HCT116 (cell line): ENCODE measurements around the gene COASY. TPM values are rescaled to one million over a fixed set of nuclear protein-coding genes. Genes with fewer than 3 reads are reported as not detected.

Experiments used
- ATAC-seq: fragments of 200-7000 bp; cut with Tn5 transposase; 2 replicates; pipeline ENCODE4 v1.9.1; 2020; ENCODE audit warnings: mild to moderate bottlenecking, moderate library complexity
- BruUV-seq: library from RNA; stranded (reverse); fragments of 400-500 nt; replicated peaks from 2 replicates; lab custom pipeline; 2021; lab: Mats Ljungman, UMichigan
- CTCF ChIA-PET: fragments of 300-600 bp; sonication (Branson Sonifier 250); formaldehyde crosslinking; loops from one replicate; lab custom pipeline; 2021; ENCODE audit warnings: antibody characterized with exemption; lab: Charles Lee
- POLR2A ChIA-PET: fragments of 300-600, 350-600 bp; sonication (Branson Sonifier 250); formaldehyde crosslinking; loops from one replicate; lab custom pipeline; 2021; ENCODE audit warnings: antibody characterized with exemption; lab: Charles Lee
- RAD21 ChIA-PET, 2 experiments: fragments of 300-600 bp; sonication (Branson Sonifier 250); formaldehyde crosslinking; loops; one replicate each; lab custom pipeline; 2023; ENCODE audit warnings: low total read pairs in 2 of 2; ENCODE audit not compliant: uncharacterized antibody in 2 of 2, unreplicated experiment in 2 of 2, low non-redundant PET in 1 of 2; lab: Charles Lee
- DNase-seq: peaks from one replicate; pipeline ENCODE4 v3.0.0-alpha.2; 2010; ENCODE audit warnings: low read depth, low spot score
- H2AFZ ChIP-seq: fragments of 200-600 bp; shearing (Covaris generic), sonication (generic); 2 replicates; pipeline ENCODE4 v1.6.1; 2017; ENCODE audit warnings: low read depth, mixed run types, mixed read lengths, antibody characterized with exemption, low read length; ENCODE audit not compliant: poor library complexity, severe bottlenecking
- H3K27ac ChIP-seq: 2 replicates; pipeline ENCODE4 v1.5.1; 2012; ENCODE audit warnings: low read depth, low read length
- H3K27me3 ChIP-seq: fragments of 200-600 bp; sonication (generic); 2 replicates; pipeline ENCODE4 v1.6.1; 2016; ENCODE audit warnings: mixed run types, low read length, mixed read lengths; ENCODE audit not compliant: insufficient read depth
- H3K36me3 ChIP-seq, 2 experiments: fragments of 200-500 bp in 1 of 2; fragments of 200-600 bp in 1 of 2; sonication (Bioruptor generic) in 1 of 2; sonication (generic) in 1 of 2; 2 replicates each; pipeline versions ENCODE4 v1.5.1 to v1.6.1; 2014 to 2016; ENCODE audit warnings: low read length in 2 of 2, inconsistent platforms in 1 of 2, mixed read lengths in 1 of 2, mixed run types in 1 of 2; ENCODE audit not compliant: insufficient read depth in 2 of 2, control insufficient read depth in 1 of 2
- H3K4me1 ChIP-seq, 2 experiments: fragments of 200-600 bp in 1 of 2; sonication (generic) in 1 of 2; 2 replicates each; pipeline versions ENCODE4 v1.5.1 to v1.6.1; 2012 to 2017; ENCODE audit warnings: low read length in 2 of 2, inconsistent platforms in 1 of 2, mild to moderate bottlenecking in 1 of 2, mixed read lengths in 1 of 2, mixed run types in 1 of 2, moderate library complexity in 1 of 2; ENCODE audit not compliant: insufficient read depth in 2 of 2, control insufficient read depth in 1 of 2
- H3K4me2 ChIP-seq: fragments of 200-600 bp; sonication (generic); 2 replicates; pipeline ENCODE4 v1.6.1; 2017; ENCODE audit warnings: mixed run types, low read length, mixed read lengths
- H3K4me3 ChIP-seq, 2 experiments: fragments of 200-600 bp in 1 of 2; sonication (generic) in 1 of 2; replicated peaks in 1 of 2; 2 replicates each; pipeline ENCODE4 v1.5.1; 2011 to 2016; ENCODE audit warnings: low read length in 2 of 2, control low read depth in 1 of 2, low read depth in 1 of 2, mild to moderate bottlenecking in 1 of 2, mixed read lengths in 1 of 2, mixed run types in 1 of 2
- H3K79me2 ChIP-seq: fragments of 200-600 bp; sonication (generic); 2 replicates; pipeline ENCODE4 v1.6.1; 2017; ENCODE audit warnings: mild to moderate bottlenecking, mixed run types, low read length, moderate library complexity, mixed read lengths; ENCODE audit not compliant: insufficient read depth
- H3K9ac ChIP-seq: fragments of 200-600 bp; sonication (generic); 2 replicates; pipeline ENCODE4 v1.6.1; 2016; ENCODE audit warnings: low read length, mixed read lengths
- H3K9me2 ChIP-seq: fragments of 200-600 bp; sonication (generic), shearing (Covaris generic); 2 replicates; pipeline ENCODE4 v1.6.1; 2017; ENCODE audit warnings: mixed run types, mild to moderate bottlenecking, moderate library complexity; ENCODE audit not compliant: insufficient read depth
- H3K9me3 ChIP-seq, 2 experiments: fragments of 200-500 bp in 1 of 2; fragments of 200-600 bp in 1 of 2; sonication (Bioruptor generic) in 1 of 2; sonication (generic) in 1 of 2; 2 replicates each; pipeline ENCODE4 v1.6.1; 2014 to 2017; ENCODE audit warnings: low read length in 2 of 2, mixed read lengths in 2 of 2, inconsistent platforms in 1 of 2, low read depth in 1 of 2, mild to moderate bottlenecking in 1 of 2, mixed run types in 1 of 2, moderate library complexity in 1 of 2; ENCODE audit not compliant: control insufficient read depth in 1 of 2, insufficient read depth in 1 of 2
- H4K20me1 ChIP-seq: fragments of 200-600 bp; sonication (generic), shearing (Covaris generic); 2 replicates; pipeline ENCODE4 v1.6.1; 2017; ENCODE audit warnings: mixed run types, mild to moderate bottlenecking, moderate library complexity; ENCODE audit not compliant: insufficient read depth
- ATF3 ChIP-seq: IDR thresholded peaks from 2 replicates; pipeline ENCODE4 v1.6.1; 2012
- CBX3 ChIP-seq: IDR thresholded peaks from 2 replicates; pipeline ENCODE4 v1.6.1; 2012; ENCODE audit warnings: low read depth
- CEBPB ChIP-seq: IDR thresholded peaks from 2 replicates; pipeline ENCODE4 v1.6.1; 2012; ENCODE audit warnings: low read depth
- CTCF ChIP-seq, 3 experiments: fragments of 200-600 bp in 1 of 3; sonication (generic) in 1 of 3; IDR thresholded peaks in 2 of 3; conservative IDR thresholded peaks in 1 of 3; 2 replicates each; pipeline ENCODE4 v1.5.1; 2012 to 2017; ENCODE audit warnings: low read depth in 2 of 3, low read length in 2 of 3, antibody characterized with exemption in 1 of 3, borderline replicate concordance in 1 of 3, control low read depth in 1 of 3, mild to moderate bottlenecking in 1 of 3, mixed read lengths in 1 of 3, mixed run types in 1 of 3, moderate library complexity in 1 of 3; ENCODE audit not compliant: insufficient read depth in 1 of 3
- EGR1 ChIP-seq: IDR thresholded peaks from 2 replicates; pipeline ENCODE4 v1.6.1; 2012; ENCODE audit warnings: low read depth
- EZH2 ChIP-seq: fragments of 200-600 bp; sonication (generic); IDR thresholded peaks from 2 replicates; pipeline ENCODE4 v1.6.1; 2017; ENCODE audit warnings: antibody characterized with exemption, mixed run types
- FOSL1 ChIP-seq: IDR thresholded peaks from 2 replicates; pipeline ENCODE4 v1.6.1; 2012; ENCODE audit warnings: low read depth
- POLR2AphosphoS5 ChIP-seq: IDR thresholded peaks from 2 replicates; pipeline ENCODE4 v1.6.1; 2011; ENCODE audit warnings: mild to moderate bottlenecking, low read depth, low read length, moderate library complexity
- RAD21 ChIP-seq: IDR thresholded peaks from 2 replicates; pipeline ENCODE4 v1.6.1; 2012; ENCODE audit warnings: low read depth, mild to moderate bottlenecking
- SIN3A ChIP-seq: IDR thresholded peaks from 2 replicates; pipeline ENCODE4 v1.6.1; 2012; ENCODE audit warnings: low read depth
- SRF ChIP-seq: IDR thresholded peaks from 2 replicates; pipeline ENCODE4 v1.6.1; 2012; ENCODE audit warnings: low read depth
- TCF7L2 ChIP-seq: IDR thresholded peaks from 2 replicates; pipeline ENCODE4 v1.7.0; 2011; ENCODE audit warnings: borderline replicate concordance, inconsistent platforms; ENCODE audit not compliant: insufficient read depth, insufficient read length; ENCODE audit errors: extremely low read depth
- YY1 ChIP-seq: IDR thresholded peaks from 2 replicates; pipeline ENCODE4 v1.6.1; 2011; ENCODE audit warnings: low read length, low read depth, moderate library complexity, mild to moderate bottlenecking; ENCODE audit not compliant: insufficient replicate concordance; ENCODE audit errors: extremely low read depth
- ZBTB33 ChIP-seq: IDR thresholded peaks from 2 replicates; pipeline ENCODE4 v1.6.1; 2011; ENCODE audit warnings: mild to moderate bottlenecking, low read length, moderate library complexity; ENCODE audit not compliant: insufficient replicate concordance; ENCODE audit errors: extremely low read depth
- ZNF274 ChIP-seq: fragments of 200-500 bp; sonication (Bioruptor generic); IDR thresholded peaks from 2 replicates; pipeline ENCODE4 v1.6.1; 2014; ENCODE audit warnings: mild to moderate bottlenecking, low read depth, low read length, inconsistent platforms
- intact Hi-C: fragments of 100-400 bp; cut with micrococcal nuclease; formaldehyde crosslinking; loops from 2 replicates; pipeline ENCODE4 v1.10.0; 2022
- total RNA-seq: library from RNA; stranded (reverse); gene quantifications from one replicate; pipeline ENCODE4 v1.2.1, GENCODE V29; 2021; ENCODE audit not compliant: unreplicated experiment

COASY gene
- total RNA-seq, 1 experiment from 2014 or later, result 137 TPM

- TF ChIP-seq RAD21, result no peak
- TF ChIP-seq CBX3, result no peak
Measured at GRCh38 chr17:42564815-42565522, 3.0 kb downstream of the COASY start (continued).

GRCh38 chr17:42565523-42566214, 3.7 kb downstream of the COASY start:
- H3K36me3 ChIP-seq, result peaks cover 27 to 47% of the 10 kb centered on the region in 2 experiments
- intact Hi-C loops, result no loop called here

More at GRCh38 chr17:42565523-42566214, 3.7 kb downstream of the COASY start:
- ChIA-PET RAD21 (no interaction called here), CTCF (no interaction called here), POLR2A (interaction anchor here (1.4 kb wide), 1 partner anchor 13 kb away, joined by 4 read pairs; no protein-coding TSS in a partner anchor)
- H3K4me1 ChIP-seq, result peaks cover 23 to 51% of the 10 kb centered on the region in 2 experiments
- peak overlapping the region; percentile 99; the same call in 1 of the 2 replicates for H3K4me2 ChIP-seq
- peak overlapping the region; percentile 89 for H3K27ac ChIP-seq
- BruUV-seq, result no TSS peak
- no peak overlapping the region; the same call in 1 of the 2 replicates for H3K9ac ChIP-seq
- no peaks in the 10 kb centered on the region for H3K27me3 ChIP-seq
- no peaks in the 10 kb centered on the region for H4K20me1 ChIP-seq
- H3K9me2 ChIP-seq, result no peaks in the 10 kb centered on the region
- TF ChIP-seq EGR1 (no peak), POLR2AphosphoS5 (no peak), CTCF (IDR thresholded peaks at IDR 0.05 in 2 of 3, conservative IDR thresholded peaks at IDR 0.05 in 1 of 3; ENCODE audit: borderline replicate concordance in 1 of 3, insufficient read depth in 1 of 3, low read depth in 2 of 3, low read length in 2 of 3) (no peak), RAD21 (no peak), ZNF274 (no peak), YY1 (no peak), CBX3 (no peak), FOSL1 (no peak), EZH2 (no peak), SRF (no peak), TCF7L2 (no peak), SIN3A (no peak), CEBPB (no peak), ZBTB33 (no peak), ATF3 (no peak)
- H3K79me2 ChIP-seq, result peaks cover 55% of the 10 kb centered on the region
- no peak overlapping the region for H2AFZ ChIP-seq
- ATAC-seq (no peak), DNase-seq (no peak)
- no peaks in the 10 kb centered on the region for H3K9me3 ChIP-seq
- H3K4me3 ChIP-seq, result no peak overlapping the region
